PFSK-1 (cell line): ENCODE measurements around the gene MOSMO.

Experiments used
- FOXP2 ChIP-seq: optimal IDR thresholded peaks from 2 replicates; pipeline ENCODE3; 2011; ENCODE audit warnings: borderline replicate concordance, control low read depth, inconsistent platforms; ENCODE audit not compliant: insufficient read depth; ENCODE audit errors: extremely low read length, extremely low read depth
- POLR2AphosphoS5 ChIP-seq: IDR thresholded peaks from 2 replicates; pipeline ENCODE4 v1.6.1; 2012; ENCODE audit warnings: low read depth, mild to moderate bottlenecking, control low read depth, low read length, moderate library complexity
- REST ChIP-seq, 2 experiments: IDR thresholded peaks; 2 replicates each; pipeline versions ENCODE4 v1.6.1 to v1.8.0; 2011 to 2012; ENCODE audit warnings: low read depth in 2 of 2, low read length in 2 of 2, control low read depth in 1 of 2, inconsistent platforms in 1 of 2, mild to moderate bottlenecking in 1 of 2, moderate library complexity in 1 of 2; ENCODE audit not compliant: insufficient read depth in 1 of 2
- SIN3A ChIP-seq: IDR thresholded peaks from 2 replicates; pipeline ENCODE4 v1.6.1; 2012; ENCODE audit warnings: mild to moderate bottlenecking, low read length, moderate library complexity, borderline replicate concordance; ENCODE audit not compliant: insufficient read depth
- TAF1 ChIP-seq: IDR thresholded peaks from 2 replicates; pipeline ENCODE4 v1.6.1; 2012; ENCODE audit warnings: low read length, control low read depth, borderline replicate concordance; ENCODE audit not compliant: insufficient read depth

The MOSMO gene

GRCh38 chr16:22070361-22071330, 62.7 kb downstream of the MOSMO start:
- TF ChIP-seq TAF1 (no peak), SIN3A (no peak), POLR2AphosphoS5 (no peak)

- no peak for TF ChIP-seq POLR2AphosphoS5
- no peak for TF ChIP-seq REST (IDR thresholded peaks at IDR 0.05; ENCODE audit: insufficient read depth in 1 of 2, low read depth in 2 of 2, low read length in 2 of 2)
- no peak for TF ChIP-seq FOXP2
- no peak for TF ChIP-seq SIN3A
- TF ChIP-seq TAF1 = no peak
Observed at GRCh38 chr16:22071331-22071910, 63.5 kb downstream of the MOSMO start.

GRCh38 chr16:22073350-22073749, 65.4 kb downstream of the MOSMO start:
- no peak for TF ChIP-seq FOXP2
- no peak for TF ChIP-seq TAF1
- TF ChIP-seq REST (IDR thresholded peaks at IDR 0.05; ENCODE audit: insufficient read depth in 1 of 2, low read depth in 2 of 2, low read length in 2 of 2) = no peak
- no peak for TF ChIP-seq POLR2AphosphoS5
- TF ChIP-seq SIN3A = no peak

GRCh38 chr16:22075043-22075757, 67.3 kb downstream of the MOSMO start:
- TF ChIP-seq FOXP2 = no peak
- no peak for TF ChIP-seq TAF1
- no peak for TF ChIP-seq REST (IDR thresholded peaks at IDR 0.05; ENCODE audit: insufficient read depth in 1 of 2, low read depth in 2 of 2, low read length in 2 of 2)
- no peak for TF ChIP-seq POLR2AphosphoS5
- TF ChIP-seq SIN3A = no peak

- TF ChIP-seq SIN3A (no peak), POLR2AphosphoS5 (no peak), TAF1 (no peak), FOXP2 (no peak), REST (IDR thresholded peaks at IDR 0.05; ENCODE audit: insufficient read depth in 1 of 2, low read depth in 2 of 2, low read length in 2 of 2) (no peak)
Observed at GRCh38 chr16:22075776-22076175, 67.9 kb downstream of the MOSMO start.
